ENCODE data around the gene TUBB4B. TPM values are rescaled to one million over a fixed set of nuclear protein-coding genes. Genes with fewer than 3 reads are reported as not detected.

The TUBB4B gene
- total RNA-seq, 2 donors from 2014 or later = 328 to 415 TPM

GRCh38 chr9:137215196-137215986, 25.7 kb upstream of the TUBB4B start:
- no peak for TF ChIP-seq CTCF (conservative IDR thresholded peaks at IDR 0.05)
- no peaks in the 10 kb centered on the region for H3K27me3 ChIP-seq (ENCODE audit: control insufficient read depth, insufficient read depth, low read length, poor library complexity, severe bottlenecking)
- H3K27me3 Mint-ChIP-seq (ENCODE audit: insufficient read depth) = no peaks in the 10 kb centered on the region
- H3K9me3 Mint-ChIP-seq = no peaks in the 10 kb centered on the region
- H3K9ac ChIP-seq (ENCODE audit: extremely low read depth, low read length, poor library complexity, severe bottlenecking) = no peak overlapping the region
- H3K9me3 ChIP-seq (ENCODE audit: control insufficient read depth, low read length) = no peaks in the 10 kb centered on the region
- H3K27ac ChIP-seq (ENCODE audit: low read depth, low read length) = no peak overlapping the region
- no peak overlapping the region for H3K27ac Mint-ChIP-seq
- H3K36me3 ChIP-seq (ENCODE audit: control insufficient read depth, insufficient read depth, low read length) = peaks cover 9% of the 10 kb centered on the region
- H3K36me3 Mint-ChIP-seq (ENCODE audit: low read depth) = peaks cover 16% of the 10 kb centered on the region
- no peak overlapping the region for H3K4me3 Mint-ChIP-seq
- no peak overlapping the region for H3K4me3 ChIP-seq (ENCODE audit: low read length)
- peaks cover 20% of the 10 kb centered on the region for H3K4me1 ChIP-seq (ENCODE audit: control insufficient read depth, insufficient read depth, low read length)
- DNase-seq = no peak
- 93 to 95% methylated on average over 17 to 22 of the region's 22 CpGs for WGBS, 2 experiments (ENCODE audit: insufficient coverage in 1 of 2, insufficient read length in 1 of 2)
- H3K4me1 Mint-ChIP-seq = peaks cover 15% of the 10 kb centered on the region

GRCh38 chr9:137216188-137216965, 24.7 kb upstream of the TUBB4B start:
- H3K9ac ChIP-seq (ENCODE audit: extremely low read depth, low read length, poor library complexity, severe bottlenecking) = no peak overlapping the region
- Mint-ChIP-seq H3K27ac (no peak overlapping the region), H3K36me3 (ENCODE audit: low read depth) (peaks cover 12% of the 10 kb centered on the region), H3K9me3 (no peaks in the 10 kb centered on the region), H3K4me3 (no peak overlapping the region), H3K4me1 (peaks cover 15% of the 10 kb centered on the region), H3K27me3 (ENCODE audit: insufficient read depth) (no peaks in the 10 kb centered on the region)
- H3K27me3 ChIP-seq (ENCODE audit: control insufficient read depth, insufficient read depth, low read length, poor library complexity, severe bottlenecking) = no peaks in the 10 kb centered on the region
- peaks cover 8% of the 10 kb centered on the region for H3K36me3 ChIP-seq (ENCODE audit: control insufficient read depth, insufficient read depth, low read length)
- H3K9me3 ChIP-seq (ENCODE audit: control insufficient read depth, low read length) = no peaks in the 10 kb centered on the region
- peaks cover 23% of the 10 kb centered on the region for H3K4me1 ChIP-seq (ENCODE audit: control insufficient read depth, insufficient read depth, low read length)
- no peak for TF ChIP-seq CTCF (conservative IDR thresholded peaks at IDR 0.05)
- 94 to 98% methylated on average over 21 to 30 of the region's 30 CpGs for WGBS, 2 experiments (ENCODE audit: insufficient coverage in 1 of 2, insufficient read length in 1 of 2)
- no peak for DNase-seq
- no peak overlapping the region for H3K27ac ChIP-seq (ENCODE audit: low read depth, low read length)
- no peak overlapping the region for H3K4me3 ChIP-seq (ENCODE audit: low read length)

GRCh38 chr9:137217276-137218211, 23.5 kb upstream of the TUBB4B start:
- H3K4me1 Mint-ChIP-seq = peaks cover 15% of the 10 kb centered on the region
- Histone ChIP-seq H3K9me3 (ENCODE audit: control insufficient read depth, low read length) (no peaks in the 10 kb centered on the region), H3K27ac (ENCODE audit: low read depth, low read length) (no peak overlapping the region), H3K4me1 (ENCODE audit: control insufficient read depth, insufficient read depth, low read length) (peaks cover 23% of the 10 kb centered on the region), H3K36me3 (ENCODE audit: control insufficient read depth, insufficient read depth, low read length) (peaks cover 8% of the 10 kb centered on the region), H3K4me3 (ENCODE audit: low read length) (no peak overlapping the region), H3K9ac (ENCODE audit: extremely low read depth, low read length, poor library complexity, severe bottlenecking) (no peak overlapping the region), H3K27me3 (ENCODE audit: control insufficient read depth, insufficient read depth, low read length, poor library complexity, severe bottlenecking) (no peaks in the 10 kb centered on the region)
- peaks cover 11% of the 10 kb centered on the region for H3K36me3 Mint-ChIP-seq (ENCODE audit: low read depth)
- peak; percentile 31 for TF ChIP-seq CTCF (conservative IDR thresholded peaks at IDR 0.05)
- WGBS, 2 experiments (ENCODE audit: insufficient coverage in 1 of 2, insufficient read length in 1 of 2) = 61 to 71% methylated on average over 26 to 36 of the region's 36 CpGs
- no peaks in the 10 kb centered on the region for H3K27me3 Mint-ChIP-seq (ENCODE audit: insufficient read depth)
- H3K27ac Mint-ChIP-seq = peak overlapping the region; percentile 79
- DNase-seq = peak; percentile 93
- H3K9me3 Mint-ChIP-seq = no peaks in the 10 kb centered on the region
- H3K4me3 Mint-ChIP-seq = peak overlapping the region; percentile 29

All from endodermal cell (in vitro differentiated cells).